SK-N-SH (cell line): ENCODE data around the gene PTOV1.

Experiments
- CHD2 ChIP-seq: fragments of 150-350 bp; IDR thresholded peaks from 2 replicates; pipeline ENCODE4 v1.6.1; 2018; ENCODE audit warnings: low read length; ENCODE audit not compliant: partially characterized antibody
- CTCF ChIP-seq: fragments of 200-600 bp; sonication (generic); IDR thresholded peaks from 2 replicates; pipeline ENCODE4 v1.6.1; 2017; ENCODE audit warnings: antibody characterized with exemption, mild to moderate bottlenecking, moderate library complexity
- EZH2phosphoT487 ChIP-seq: fragments of 200-600 bp; sonication (generic); IDR thresholded peaks from 2 replicates; pipeline ENCODE4 v1.6.1; 2017; ENCODE audit warnings: low read depth, mixed run types, mild to moderate bottlenecking, antibody characterized with exemption, moderate library complexity, borderline replicate concordance
- GATA2 ChIP-seq: sonication (generic); formaldehyde crosslinking; IDR thresholded peaks from 2 replicates; pipeline ENCODE4 v1.5.0; 2020; ENCODE audit warnings: mild to moderate bottlenecking, missing genetic modification reagents
- MAX ChIP-seq: IDR thresholded peaks from 2 replicates; pipeline ENCODE4 v1.4.0; 2012; ENCODE audit warnings: low read depth
- MXI1 ChIP-seq: IDR thresholded peaks from 2 replicates; pipeline ENCODE4 v1.6.1; 2012; ENCODE audit warnings: mild to moderate bottlenecking, low read depth, low read length, improper control_type of control experiment
- POLR2AphosphoS5 ChIP-seq: IDR thresholded peaks from 2 replicates; pipeline ENCODE4 v1.6.1; 2012; ENCODE audit warnings: low read depth, low read length
- SIN3A ChIP-seq: IDR thresholded peaks from 2 replicates; pipeline ENCODE4 v1.6.1; 2012; ENCODE audit warnings: low read depth, mild to moderate bottlenecking, low read length, moderate library complexity, borderline replicate concordance
- ZBTB33 ChIP-seq: IDR thresholded peaks from 2 replicates; pipeline ENCODE4 v1.4.0; 2012; ENCODE audit warnings: low read depth, borderline replicate concordance

GRCh38 chr19:49907745-49908446 lies 56.9 kb downstream of the PTOV1 start:
- TF ChIP-seq POLR2AphosphoS5 (no peak), EZH2phosphoT487 (no peak), CTCF (no peak), MAX (no peak), ZBTB33 (no peak), SIN3A (no peak), MXI1 (no peak), CHD2 (no peak), GATA2 (CRISPR knock-in tag) (no peak)
